Astrocyte (in vitro differentiated cells and primary cell): ENCODE measurements around the gene P2RY6. TPM values are rescaled to one million over a fixed set of nuclear protein-coding genes. Genes with fewer than 3 reads are reported as not detected.

Experiments
- DNase-seq: peaks from one replicate; pipeline ENCODE4 v3.0.0-alpha.2; 2010; ENCODE audit warnings: low read depth
- FAIRE-seq: peaks from 2 replicates; lab custom pipeline; 2011; peaks lifted over from hg19 to GRCh38; lab: Jason Lieb, UNC
- H2AFZ ChIP-seq: 2 replicates; pipeline ENCODE4 v1.6.0; 2012; ENCODE audit warnings: low read depth, low read length, inconsistent platforms
- H3K27ac ChIP-seq: 2 replicates; pipeline ENCODE4 v1.5.1; 2011; ENCODE audit warnings: low read depth, low read length, inconsistent platforms
- H3K27me3 ChIP-seq: 2 replicates; pipeline ENCODE4 v1.6.0; 2011; ENCODE audit warnings: low read length, inconsistent platforms; ENCODE audit not compliant: insufficient read depth
- H3K36me3 ChIP-seq: 2 replicates; pipeline ENCODE4 v1.5.1; 2011; ENCODE audit warnings: low read length, inconsistent platforms; ENCODE audit not compliant: insufficient read depth
- H3K4me1 ChIP-seq: 2 replicates; pipeline ENCODE4 v1.5.1; 2011; ENCODE audit warnings: low read length, inconsistent platforms; ENCODE audit not compliant: insufficient read depth
- H3K4me2 ChIP-seq: 2 replicates; pipeline ENCODE4 v1.6.0; 2012; ENCODE audit warnings: low read length, inconsistent platforms
- H3K4me3 ChIP-seq: 2 replicates; pipeline ENCODE4 v1.5.1; 2011; ENCODE audit warnings: low read depth, mild to moderate bottlenecking, low read length, inconsistent platforms; ENCODE audit not compliant: insufficient read depth
- H3K79me2 ChIP-seq: 2 replicates; pipeline ENCODE4 v1.6.0; 2012; ENCODE audit warnings: mild to moderate bottlenecking, low read length, inconsistent platforms; ENCODE audit not compliant: insufficient read depth
- H3K9ac ChIP-seq: 2 replicates; pipeline ENCODE4 v1.6.0; 2012; ENCODE audit warnings: mild to moderate bottlenecking, low read length, inconsistent platforms
- H3K9me3 ChIP-seq: 2 replicates; pipeline ENCODE4 v1.5.1; 2012; ENCODE audit warnings: low read depth, mild to moderate bottlenecking, low read length, inconsistent platforms; ENCODE audit not compliant: insufficient read depth
- H4K20me1 ChIP-seq: 2 replicates; pipeline ENCODE4 v1.6.0; 2012; ENCODE audit warnings: low read length, inconsistent platforms; ENCODE audit not compliant: insufficient read depth
- H3K27ac Mint-ChIP-seq: one replicate; pipeline ENCODE4 v1.8.0; 2021; ENCODE audit warnings: mild to moderate bottlenecking, mixed read lengths; ENCODE audit not compliant: unreplicated experiment
- H3K27me3 Mint-ChIP-seq: one replicate; pipeline ENCODE4 v1.8.0; 2021; ENCODE audit warnings: low read depth, mixed read lengths; ENCODE audit not compliant: unreplicated experiment
- H3K36me3 Mint-ChIP-seq: one replicate; pipeline ENCODE4 v1.8.0; 2021; ENCODE audit warnings: low read depth, mixed read lengths; ENCODE audit not compliant: unreplicated experiment
- H3K4me1 Mint-ChIP-seq: one replicate; pipeline ENCODE4 v1.8.0; 2021; ENCODE audit warnings: low read depth, mixed read lengths; ENCODE audit not compliant: unreplicated experiment
- H3K4me3 Mint-ChIP-seq: one replicate; pipeline ENCODE4 v1.8.0; 2021; ENCODE audit warnings: mild to moderate bottlenecking, moderate library complexity, mixed read lengths; ENCODE audit not compliant: unreplicated experiment
- H3K9me3 Mint-ChIP-seq: one replicate; pipeline ENCODE4 v1.8.0; 2021; ENCODE audit warnings: mild to moderate bottlenecking, mixed read lengths; ENCODE audit not compliant: unreplicated experiment
- CTCF ChIP-seq: IDR thresholded peaks from 2 replicates; pipeline ENCODE4 v1.5.1; 2011; ENCODE audit warnings: low read depth, mild to moderate bottlenecking, inconsistent platforms, low read length, moderate library complexity; ENCODE audit not compliant: insufficient read depth
- EZH2 ChIP-seq: IDR thresholded peaks from 2 replicates; pipeline ENCODE4 v1.6.1; 2012; ENCODE audit warnings: mild to moderate bottlenecking, low read length, inconsistent platforms; ENCODE audit not compliant: insufficient read depth
- total RNA-seq: library from RNA; stranded (reverse); gene quantifications from 2 replicates; pipeline ENCODE4 v1.2.1, GENCODE V29; 2021

P2RY6 gene
- total RNA-seq, 1 donor from 2014 or later, result 0.75 TPM

- Histone ChIP-seq H3K4me3 (peak overlapping the region; percentile 49), H3K9ac (peak overlapping the region; percentile 70), H3K27me3 (no peaks in the 10 kb centered on the region), H4K20me1 (peaks cover 63% of the 10 kb centered on the region), H2AFZ (no peak overlapping the region), H3K27ac (no peak overlapping the region), H3K36me3 (no peaks in the 10 kb centered on the region), H3K9me3 (no peaks in the 10 kb centered on the region), H3K79me2 (peaks cover 73% of the 10 kb centered on the region), H3K4me1 (peaks cover 70% of the 10 kb centered on the region), H3K4me2 (peak overlapping the region; percentile 99)
- H3K36me3 Mint-ChIP-seq, result peaks cover 11% of the 10 kb centered on the region
- DNase-seq (no peak), FAIRE-seq (no peak)
- no peaks in the 10 kb centered on the region for H3K9me3 Mint-ChIP-seq
- peak overlapping the region; percentile 81 for H3K4me3 Mint-ChIP-seq
- no peak overlapping the region for H3K27ac Mint-ChIP-seq
- no peaks in the 10 kb centered on the region for H3K27me3 Mint-ChIP-seq
- TF ChIP-seq EZH2 (no peak), CTCF (no peak)
- peaks cover 37% of the 10 kb centered on the region for H3K4me1 Mint-ChIP-seq
Measured at GRCh38 chr11:73310661-73311393, 38.7 kb downstream of the P2RY6 start.

DNA sequence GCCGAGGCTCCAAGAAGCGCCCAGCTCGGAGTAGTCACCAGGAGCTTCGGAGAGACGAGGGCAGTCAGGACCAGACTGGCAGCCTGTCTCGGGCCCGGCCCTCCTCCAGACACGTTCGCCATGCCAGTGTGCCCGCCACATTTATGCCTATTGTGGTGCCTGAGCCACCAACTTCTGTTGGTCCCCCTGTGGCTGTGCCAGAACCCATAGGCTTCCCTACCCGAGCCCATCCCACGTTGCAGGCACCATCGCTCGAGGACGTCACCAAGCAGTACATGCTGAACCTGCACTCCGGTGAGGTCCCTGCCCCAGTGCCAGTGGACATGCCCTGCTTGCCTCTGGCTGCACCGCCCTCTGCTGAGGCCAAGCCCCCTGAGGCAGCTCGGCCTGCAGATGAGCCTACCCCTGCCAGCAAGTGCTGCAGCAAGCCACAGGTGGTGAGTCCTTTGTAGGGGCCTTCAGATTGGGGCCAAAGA is 39.3 kb downstream of the P2RY6 start:
- Mint-ChIP-seq H3K9me3 (no peaks in the 10 kb centered on the region), H3K36me3 (peaks cover 14% of the 10 kb centered on the region), H3K27ac (no peak overlapping the region), H3K4me1 (peaks cover 43% of the 10 kb centered on the region), H3K4me3 (peak overlapping the region; percentile 81), H3K27me3 (no peaks in the 10 kb centered on the region)
- H3K4me2 ChIP-seq, result peak overlapping the region; percentile 99
- H2AFZ ChIP-seq, result no peak overlapping the region
- peak overlapping the region; percentile 70 for H3K9ac ChIP-seq
- DNase-seq, result no peak
- peaks cover 79% of the 10 kb centered on the region for H3K79me2 ChIP-seq
- no peaks in the 10 kb centered on the region for H3K9me3 ChIP-seq
- H3K36me3 ChIP-seq, result no peaks in the 10 kb centered on the region
- H3K4me1 ChIP-seq, result peaks cover 76% of the 10 kb centered on the region
- H3K4me3 ChIP-seq, result peak overlapping the region; percentile 49
- H4K20me1 ChIP-seq, result peaks cover 69% of the 10 kb centered on the region
- H3K27ac ChIP-seq, result no peak overlapping the region
- TF ChIP-seq CTCF (no peak), EZH2 (no peak)
- H3K27me3 ChIP-seq, result no peaks in the 10 kb centered on the region
- no peak for FAIRE-seq

DNA sequence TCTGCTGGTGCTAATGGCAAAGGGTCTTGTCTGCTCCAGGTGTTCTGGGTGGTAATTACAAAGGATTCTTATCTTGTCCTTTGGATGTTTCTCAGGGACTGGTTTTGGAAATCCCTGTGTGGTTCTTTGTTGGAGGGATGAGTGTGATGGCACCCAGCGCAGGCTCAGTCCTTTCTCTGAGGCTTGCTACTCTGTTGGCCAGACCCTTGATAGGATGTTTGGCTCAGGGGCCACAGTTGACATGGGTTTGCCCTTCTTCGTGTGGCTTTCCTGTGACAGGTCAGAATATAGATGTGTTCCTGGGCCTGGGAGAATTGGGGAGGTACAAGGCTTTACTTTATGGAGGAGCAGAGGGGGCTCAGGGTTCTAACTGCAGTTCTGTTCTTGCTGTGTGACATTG is 39.9 kb downstream of the P2RY6 start:
- Histone ChIP-seq H3K36me3 (no peaks in the 10 kb centered on the region), H3K27me3 (no peaks in the 10 kb centered on the region), H3K4me3 (peak overlapping the region; percentile 49), H3K9me3 (no peaks in the 10 kb centered on the region), H2AFZ (no peak overlapping the region), H3K9ac (peak overlapping the region; percentile 70), H3K4me1 (peaks cover 71% of the 10 kb centered on the region), H3K27ac (no peak overlapping the region), H4K20me1 (peaks cover 75% of the 10 kb centered on the region), H3K79me2 (peaks cover 85% of the 10 kb centered on the region), H3K4me2 (peak overlapping the region; percentile 99)
- TF ChIP-seq CTCF (no peak), EZH2 (no peak)
- DNase-seq (no peak), FAIRE-seq (no peak)
- H3K36me3 Mint-ChIP-seq, result peaks cover 14% of the 10 kb centered on the region
- no peaks in the 10 kb centered on the region for H3K9me3 Mint-ChIP-seq
- H3K4me1 Mint-ChIP-seq, result peaks cover 43% of the 10 kb centered on the region
- H3K27ac Mint-ChIP-seq, result no peak overlapping the region
- no peaks in the 10 kb centered on the region for H3K27me3 Mint-ChIP-seq
- peak overlapping the region; percentile 81 for H3K4me3 Mint-ChIP-seq
